Measurements from ENCODE around the gene ADCY2.

The ADCY2 gene

DNA sequence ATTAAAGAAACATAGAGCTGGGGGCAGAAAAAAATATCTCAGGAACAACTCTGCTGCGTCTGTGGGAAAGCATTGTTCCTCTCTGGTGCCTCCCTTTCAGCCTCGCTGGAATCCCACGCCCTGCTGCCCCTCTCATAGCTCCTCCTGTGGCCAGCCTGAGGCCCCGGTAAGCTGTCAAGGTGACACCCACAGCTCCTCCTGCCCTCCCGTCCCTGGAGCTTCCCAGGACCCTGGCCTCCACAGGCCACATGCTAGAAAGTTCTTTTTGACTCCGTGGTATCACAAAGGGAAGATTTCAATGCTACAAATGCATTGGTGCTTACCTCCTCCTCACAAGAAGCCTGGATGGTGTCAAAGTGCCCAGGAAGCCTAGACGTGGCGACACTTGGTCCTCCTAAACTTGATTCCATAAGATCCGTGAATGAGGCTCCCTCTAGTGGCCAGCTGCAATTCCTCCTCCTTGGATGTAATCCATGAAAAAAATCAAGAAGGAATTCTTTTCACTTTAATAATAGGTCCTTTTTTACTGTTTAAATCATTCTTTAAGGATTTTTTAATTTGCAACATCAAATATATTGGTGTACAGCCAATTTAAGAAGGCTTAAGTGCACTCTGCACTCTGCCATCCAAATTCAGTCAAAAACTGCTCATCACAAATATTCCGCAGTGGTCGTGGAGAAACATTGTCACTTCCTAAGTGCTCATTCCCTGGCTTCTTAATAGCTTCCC is 350.1 kb downstream of the ADCY2 start:
- DNase-seq (ENCODE audit: low spot score), result peak; percentile 82

- no peak for DNase-seq (ENCODE audit: low spot score)
Measured at GRCh38 chr5:7747728-7748127, 351.8 kb downstream of the ADCY2 start.

GRCh38 chr5:7749626-7750025 is 353.7 kb downstream of the ADCY2 start:
- no peak for DNase-seq (ENCODE audit: low spot score)

DNA sequence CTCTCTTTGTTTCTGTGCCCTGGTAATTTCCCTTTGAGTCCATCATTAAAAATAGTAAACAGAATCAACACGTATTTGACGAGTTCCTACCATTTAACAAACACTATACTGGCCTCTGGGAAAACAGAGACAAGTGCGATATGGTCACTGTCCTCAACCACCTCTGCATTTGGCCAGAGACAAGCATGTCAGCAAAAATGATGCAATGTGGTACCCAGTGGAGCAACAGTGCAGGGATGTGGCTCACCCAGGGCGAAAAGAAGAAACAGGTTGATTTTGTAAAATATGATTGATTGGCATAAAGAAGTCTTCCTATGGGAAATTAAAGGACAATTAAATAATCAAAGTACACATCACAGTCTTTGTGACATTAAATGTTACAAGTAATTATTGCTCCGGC is 355.9 kb downstream of the ADCY2 start:
- no peak for DNase-seq (ENCODE audit: low spot score)

DNA sequence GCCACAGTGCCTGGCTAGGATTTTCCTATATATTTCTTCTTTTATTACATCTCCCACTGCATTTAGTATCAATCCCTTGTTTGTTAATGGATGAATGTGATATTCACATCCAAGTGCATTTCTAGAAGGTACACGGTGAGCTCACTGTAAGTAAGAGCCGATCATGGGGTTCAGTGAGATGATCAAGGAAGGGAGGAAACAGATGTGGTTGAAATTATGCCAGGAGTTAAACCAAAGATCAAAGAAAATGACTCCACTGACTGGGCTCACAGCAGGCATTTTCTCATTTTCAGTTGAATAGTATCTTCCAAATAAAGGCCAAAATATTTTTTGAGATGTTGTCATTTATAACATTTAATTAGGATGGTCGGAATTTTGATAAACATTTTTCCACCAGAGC is 357.2 kb downstream of the ADCY2 start:
- DNase-seq (ENCODE audit: low spot score), result no peak

DNA sequence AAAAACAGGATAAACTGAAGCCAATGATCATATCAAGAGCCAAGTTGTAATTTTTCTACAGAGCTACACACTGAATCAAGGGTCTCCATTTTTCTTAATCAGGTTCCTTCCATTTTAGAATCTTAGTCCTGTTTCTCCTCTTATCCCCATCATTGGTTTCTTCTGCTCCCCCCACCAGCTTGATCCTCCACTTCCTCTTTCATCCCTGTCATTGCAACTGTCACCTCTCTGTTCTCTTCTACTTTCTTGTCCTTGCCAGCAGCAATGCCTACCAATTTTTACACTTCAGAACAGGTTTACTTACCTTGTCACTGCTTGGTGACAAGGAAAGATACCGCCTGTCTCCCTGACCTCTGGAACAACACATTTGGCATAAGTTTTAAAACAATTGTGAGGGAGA is 357.7 kb downstream of the ADCY2 start:
- DNase-seq (ENCODE audit: low spot score), result no peak

GRCh38 chr5:7754490-7754889 is 358.6 kb downstream of the ADCY2 start:
- DNase-seq (ENCODE audit: low spot score), result no peak

- peak; percentile 72 for DNase-seq (ENCODE audit: low spot score)
Measured at GRCh38 chr5:7754997-7755596, 359.2 kb downstream of the ADCY2 start.

GRCh38 chr5:7755958-7756357 is 360.0 kb downstream of the ADCY2 start:
- DNase-seq (ENCODE audit: low spot score), result no peak

GRCh38 chr5:7756453-7756852 is 360.5 kb downstream of the ADCY2 start:
- DNase-seq (ENCODE audit: low spot score), result no peak

- DNase-seq (ENCODE audit: low spot score), result no peak
Measured at GRCh38 chr5:7759257-7759871, 363.4 kb downstream of the ADCY2 start.

DNA sequence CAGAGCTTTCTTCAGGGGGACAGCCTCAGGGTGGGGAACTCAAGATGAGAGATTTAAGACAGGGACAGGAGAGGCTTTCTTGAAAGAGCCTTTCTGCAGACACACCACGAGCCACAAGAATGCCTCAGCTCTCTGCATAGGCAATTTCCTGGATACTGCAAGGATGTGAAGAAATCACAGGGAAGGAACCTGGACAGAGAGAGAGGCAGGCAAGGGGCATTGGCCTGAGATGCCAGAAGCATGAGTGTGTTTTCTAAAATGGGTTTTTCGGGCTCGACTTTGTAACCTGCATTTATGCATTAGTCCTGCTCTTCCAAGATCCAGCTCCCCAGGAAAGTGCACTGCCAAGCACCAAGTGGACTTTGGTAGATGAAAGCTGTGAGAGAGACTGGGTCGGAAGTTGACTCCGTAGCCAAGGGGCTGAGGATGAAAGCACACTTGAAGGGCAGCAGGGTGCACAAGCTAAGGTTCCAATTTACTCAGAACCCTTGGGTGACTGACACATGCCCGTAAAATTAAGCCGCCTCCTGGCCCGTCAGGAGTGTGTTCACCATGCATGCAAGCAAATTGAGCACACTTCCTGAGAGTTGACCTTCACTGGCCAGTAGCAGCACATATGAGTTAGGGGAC is 364.1 kb downstream of the ADCY2 start:
- no peak for DNase-seq (ENCODE audit: low spot score)

DNA sequence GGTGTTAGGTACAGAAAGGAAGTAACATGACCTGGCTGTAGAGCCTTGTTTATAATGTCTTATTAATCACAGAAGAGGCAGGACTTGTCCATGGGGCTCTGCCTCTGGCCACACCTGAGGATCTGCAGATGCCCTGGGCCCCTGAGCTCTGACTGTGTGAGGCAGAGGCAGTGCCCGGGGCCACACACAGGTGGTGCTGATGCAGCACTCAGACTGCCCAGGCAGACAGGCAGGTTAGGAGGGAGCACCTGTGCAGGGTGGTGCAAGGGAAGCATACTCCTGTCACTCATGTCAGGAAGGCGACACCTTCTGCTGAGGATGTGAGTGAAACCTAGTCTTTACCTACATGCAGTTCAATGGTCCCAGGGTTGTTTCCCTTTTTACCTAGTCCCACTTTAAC is 366.3 kb downstream of the ADCY2 start:
- peak; percentile 32 for DNase-seq (ENCODE audit: low spot score)

GRCh38 chr5:7763621-7764072 is 367.7 kb downstream of the ADCY2 start:
- no peak for DNase-seq (ENCODE audit: low spot score)

GRCh38 chr5:7764452-7764851 is 368.5 kb downstream of the ADCY2 start:
- no peak for DNase-seq (ENCODE audit: low spot score)

GRCh38 chr5:7770436-7770835 is 374.5 kb downstream of the ADCY2 start:
- no peak for DNase-seq (ENCODE audit: low spot score)

DNA sequence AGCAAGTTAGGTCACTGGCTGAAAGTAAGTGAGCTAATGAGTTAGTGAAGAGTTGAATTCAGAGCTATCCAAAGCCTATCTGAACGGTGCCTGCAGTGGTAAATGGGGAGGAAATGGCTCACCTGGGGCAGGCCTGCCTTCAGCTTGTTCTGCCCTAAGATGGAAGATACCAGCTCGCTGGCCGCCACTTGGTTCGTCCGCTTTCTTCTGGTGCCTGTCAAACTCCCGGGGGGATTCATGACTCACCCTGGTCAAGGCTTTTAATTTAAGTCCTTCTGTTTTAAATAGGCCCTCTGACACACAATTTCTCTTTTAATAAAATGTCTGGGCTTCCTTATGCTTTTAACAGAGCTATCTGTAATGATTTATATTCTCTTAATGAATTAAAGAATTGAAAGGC is 376.2 kb downstream of the ADCY2 start:
- DNase-seq (ENCODE audit: low spot score), result no peak

GRCh38 chr5:7773178-7773577 is 377.2 kb downstream of the ADCY2 start:
- DNase-seq (ENCODE audit: low spot score), result no peak

DNA sequence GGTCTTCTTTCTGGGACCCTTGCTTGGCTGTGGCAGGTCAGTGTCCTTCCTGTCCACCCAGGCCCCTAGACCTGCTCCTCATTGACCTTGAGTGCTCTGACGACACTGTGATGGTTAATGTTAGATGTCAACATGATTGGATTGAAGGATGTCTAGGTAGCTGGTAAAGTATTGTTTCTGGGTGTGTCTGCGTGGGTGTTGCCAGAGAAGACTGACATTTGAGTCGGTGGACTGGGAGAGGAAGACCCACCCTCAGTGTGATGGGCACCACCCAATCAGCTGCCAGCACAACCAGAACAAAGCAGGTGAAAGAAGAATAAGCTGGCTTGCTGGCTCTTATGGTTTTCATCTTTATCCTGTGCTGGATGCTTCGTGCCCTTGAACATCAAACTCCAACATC is 380.5 kb downstream of the ADCY2 start:
- no peak for DNase-seq (ENCODE audit: low spot score)

DNA sequence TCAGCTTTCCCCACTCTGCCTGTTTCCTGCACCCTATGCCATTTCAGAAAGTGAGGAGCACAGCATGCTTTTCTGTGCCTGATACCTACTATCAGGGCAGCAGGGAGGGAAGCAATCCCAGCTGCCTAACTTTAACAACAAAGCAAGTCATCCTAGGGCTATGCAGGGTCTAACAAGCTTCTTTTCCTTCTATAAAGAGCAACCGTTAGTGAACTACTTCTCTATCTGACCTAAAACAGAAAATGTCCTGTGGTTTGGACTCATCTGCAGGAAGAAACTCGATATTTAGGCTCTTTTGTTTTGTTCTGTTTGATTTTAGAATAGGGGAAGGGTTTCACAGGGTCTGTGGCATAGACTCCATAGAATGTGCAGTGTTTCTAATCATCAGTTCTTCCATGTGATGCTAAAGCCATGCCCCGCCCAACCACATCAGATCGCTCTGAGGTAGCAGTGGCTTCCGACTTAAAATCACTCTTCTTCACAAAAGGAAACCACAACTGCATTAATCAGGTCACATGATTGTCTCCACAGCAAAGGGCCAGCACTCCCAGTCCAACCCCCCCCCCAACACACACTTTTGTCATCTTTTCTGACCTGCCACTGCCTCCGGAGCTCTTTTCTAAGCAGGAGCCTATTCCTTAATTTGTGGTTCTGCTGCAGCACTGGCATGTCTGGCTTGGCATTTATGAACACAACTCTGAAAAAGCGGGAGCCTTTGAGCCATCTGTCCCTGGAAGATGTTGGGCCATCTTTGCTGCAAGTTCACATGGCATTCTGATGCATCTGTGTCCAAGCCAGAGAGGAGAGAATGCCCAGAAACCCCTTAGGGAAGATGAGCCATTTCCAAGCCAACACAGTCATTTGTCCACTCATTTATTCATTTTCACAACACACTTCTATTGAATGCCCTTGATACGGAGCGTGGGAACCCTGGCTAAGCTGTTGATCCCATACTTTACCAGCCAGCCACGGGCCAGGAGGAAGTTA is 383.4 kb downstream of the ADCY2 start:
- DNase-seq (ENCODE audit: low spot score), result no peak

GRCh38 chr5:7781899-7782298 is 386.0 kb downstream of the ADCY2 start:
- no peak for DNase-seq (ENCODE audit: low spot score)
